PC-3 (cell line): ENCODE data around the gene AOPEP. TPM values are rescaled to one million over a fixed set of nuclear protein-coding genes. Genes with fewer than 3 reads are reported as not detected.
A peak's percentile ranks its signal among the peaks of the same experiment; 100 is the strongest.

Source experiments
- ATAC-seq: fragments of 200-7000 bp; cut with Tn5 transposase; 2 replicates; pipeline ENCODE4 v1.9.1; 2020; ENCODE audit warnings: mild to moderate bottlenecking, moderate library complexity
- BruUV-seq: library from RNA; stranded (reverse); fragments of 400-500 nt; replicated peaks from 2 replicates; lab custom pipeline; 2021; lab: Mats Ljungman, UMichigan
- CTCF ChIA-PET: fragments of 300-600 bp; sonication (Branson Sonifier 250); formaldehyde crosslinking; loops from one replicate; lab custom pipeline; 2022; ENCODE audit warnings: antibody characterized with exemption; lab: Charles Lee
- POLR2A ChIA-PET: fragments of 300-600 bp; sonication (Branson Sonifier 250); formaldehyde crosslinking; loops from one replicate; lab custom pipeline; 2022; ENCODE audit warnings: antibody characterized with exemption; ENCODE audit not compliant: unreplicated experiment; lab: Charles Lee
- DNase-seq: peaks from one replicate; pipeline ENCODE4 v3.0.0-alpha.2; 2015
- H2AFZ ChIP-seq: fragments of 300-600 bp; sonication (generic); 2 replicates; pipeline ENCODE4 v1.6.0; 2016; ENCODE audit warnings: antibody characterized with exemption, low read length
- H3F3A ChIP-seq: fragments of 300-600 bp; sonication (generic); one replicate; pipeline ENCODE4 v1.6.0; 2017; ENCODE audit warnings: antibody characterized with exemption, low read length, control low read depth, mild to moderate bottlenecking; ENCODE audit not compliant: unreplicated experiment
- H3K27ac ChIP-seq: fragments of 300-600 bp; sonication (generic); 2 replicates; pipeline ENCODE4 v1.5.1; 2016; ENCODE audit warnings: mild to moderate bottlenecking, low read length
- H3K27me3 ChIP-seq: fragments of 300-600 bp; sonication (generic); 2 replicates; pipeline ENCODE4 v1.6.1; 2016; ENCODE audit warnings: low read length, mixed read lengths
- H3K36me3 ChIP-seq: fragments of 300-600 bp; sonication (generic); 2 replicates; pipeline ENCODE4 v1.6.1; 2016; ENCODE audit warnings: low read depth, mixed run types, low read length, mixed read lengths
- H3K4me1 ChIP-seq: fragments of 300-600 bp; sonication (generic); 2 replicates; pipeline ENCODE4 v1.5.1; 2016; ENCODE audit warnings: low read length; ENCODE audit not compliant: insufficient read depth
- H3K4me2 ChIP-seq: fragments of 300-600 bp; sonication (generic); 2 replicates; pipeline ENCODE4 v1.6.0; 2016; ENCODE audit warnings: low read length
- H3K4me3 ChIP-seq: fragments of 300-600 bp; sonication (generic); 2 replicates; pipeline ENCODE4 v1.5.1; 2016; ENCODE audit warnings: mild to moderate bottlenecking, low read length, mixed read lengths
- H3K79me2 ChIP-seq: fragments of 300-600 bp; sonication (generic); 2 replicates; pipeline ENCODE4 v1.6.1; 2017; ENCODE audit warnings: low read length, mixed read lengths
- H3K9ac ChIP-seq: fragments of 300-600 bp; sonication (generic); 2 replicates; pipeline ENCODE4 v1.6.0; 2016; ENCODE audit warnings: mild to moderate bottlenecking, low read length
- H3K9me2 ChIP-seq: fragments of 300-600 bp; sonication (generic); replicated peaks from 2 replicates; pipeline ENCODE4 v1.6.1; 2016; ENCODE audit warnings: mixed run types, low read length, mixed read lengths
- H3K9me3 ChIP-seq: fragments of 300-600 bp; sonication (generic); 2 replicates; pipeline ENCODE4 v1.6.1; 2016; ENCODE audit warnings: low read length, mixed read lengths
- H4K20me1 ChIP-seq: fragments of 300-600 bp; sonication (generic); 2 replicates; pipeline ENCODE4 v1.6.1; 2016; ENCODE audit warnings: low read length, mixed read lengths
- EZH2 ChIP-seq: fragments of 300-600 bp; sonication (generic); IDR thresholded peaks from one replicate; pipeline ENCODE4 v1.6.1; 2017; ENCODE audit warnings: antibody characterized with exemption, mild to moderate bottlenecking, low read length; ENCODE audit not compliant: unreplicated experiment
- EZH2phosphoT487 ChIP-seq: fragments of 300-600 bp; sonication (generic); IDR thresholded peaks from 2 replicates; pipeline ENCODE4 v1.6.1; 2018; ENCODE audit warnings: mild to moderate bottlenecking, antibody characterized with exemption, low read length, borderline replicate concordance
- intact Hi-C: fragments of 100-400 bp; cut with micrococcal nuclease; formaldehyde crosslinking; loops from 2 replicates; pipeline ENCODE4 v1.9.0; 2023
- total RNA-seq: library from RNA; depleted of rRNA; stranded (reverse); fragments of >200 nt; gene quantifications from 2 replicates; pipeline ENCODE4 v1.2.3, GENCODE V29; 2014
- TF ChIP-seq, protein P1 (sequence below): fragments of 300-600 bp; sonication (generic); conservative IDR thresholded peaks from 2 replicates; pipeline ENCODE4 v1.5.1; 2017; ENCODE audit warnings: antibody characterized with exemption, low read depth, mild to moderate bottlenecking, low read length

Gene AOPEP
- total RNA-seq, 1 experiment from 2014 or later = 23.1 TPM

DNA sequence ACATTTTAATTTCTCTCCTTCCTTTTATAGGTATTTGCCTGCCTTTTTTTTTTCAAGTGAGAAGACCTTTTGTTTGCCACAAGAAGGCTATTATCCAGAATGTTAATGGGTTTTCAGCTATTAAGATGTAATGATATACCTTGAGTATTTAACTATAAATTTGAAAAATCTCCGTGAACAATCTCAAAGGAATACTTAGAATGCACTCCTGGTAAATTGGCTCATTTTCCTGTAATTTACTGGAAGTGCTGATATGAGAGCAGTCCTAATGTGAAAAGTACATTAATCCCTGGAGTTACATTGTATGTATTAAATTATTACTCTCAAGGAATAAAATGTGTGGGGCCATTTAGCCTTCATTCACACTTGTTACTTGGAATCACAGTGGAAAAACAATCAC lies 32.4 kb downstream of the AOPEP start:
- intact Hi-C loops = no loop called here
- no TSS peak for BruUV-seq
- ATAC-seq (no peak), DNase-seq (no peak)
- Histone ChIP-seq H3K9ac (no peak overlapping the region), H3K27me3 (no peaks in the 10 kb centered on the region), H3K9me3 (no peaks in the 10 kb centered on the region), H3K36me3 (no peaks in the 10 kb centered on the region), H3K4me3 (no peak overlapping the region), H3K4me2 (no peak overlapping the region), H3K4me1 (no peaks in the 10 kb centered on the region), H2AFZ (no peak overlapping the region), H3F3A (no peaks in the 10 kb centered on the region), H3K9me2 (no peaks in the 10 kb centered on the region), H3K79me2 (no peaks in the 10 kb centered on the region), H3K27ac (no peak overlapping the region), H4K20me1 (no peaks in the 10 kb centered on the region)
- ChIA-PET POLR2A (no interaction called here), CTCF (no interaction called here)
- TF ChIP-seq, protein P1, sequence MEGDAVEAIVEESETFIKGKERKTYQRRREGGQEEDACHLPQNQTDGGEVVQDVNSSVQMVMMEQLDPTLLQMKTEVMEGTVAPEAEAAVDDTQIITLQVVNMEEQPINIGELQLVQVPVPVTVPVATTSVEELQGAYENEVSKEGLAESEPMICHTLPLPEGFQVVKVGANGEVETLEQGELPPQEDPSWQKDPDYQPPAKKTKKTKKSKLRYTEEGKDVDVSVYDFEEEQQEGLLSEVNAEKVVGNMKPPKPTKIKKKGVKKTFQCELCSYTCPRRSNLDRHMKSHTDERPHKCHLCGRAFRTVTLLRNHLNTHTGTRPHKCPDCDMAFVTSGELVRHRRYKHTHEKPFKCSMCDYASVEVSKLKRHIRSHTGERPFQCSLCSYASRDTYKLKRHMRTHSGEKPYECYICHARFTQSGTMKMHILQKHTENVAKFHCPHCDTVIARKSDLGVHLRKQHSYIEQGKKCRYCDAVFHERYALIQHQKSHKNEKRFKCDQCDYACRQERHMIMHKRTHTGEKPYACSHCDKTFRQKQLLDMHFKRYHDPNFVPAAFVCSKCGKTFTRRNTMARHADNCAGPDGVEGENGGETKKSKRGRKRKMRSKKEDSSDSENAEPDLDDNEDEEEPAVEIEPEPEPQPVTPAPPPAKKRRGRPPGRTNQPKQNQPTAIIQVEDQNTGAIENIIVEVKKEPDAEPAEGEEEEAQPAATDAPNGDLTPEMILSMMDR = no peak
- TF ChIP-seq EZH2phosphoT487 = no peak
- TF ChIP-seq EZH2 = no peak

DNA sequence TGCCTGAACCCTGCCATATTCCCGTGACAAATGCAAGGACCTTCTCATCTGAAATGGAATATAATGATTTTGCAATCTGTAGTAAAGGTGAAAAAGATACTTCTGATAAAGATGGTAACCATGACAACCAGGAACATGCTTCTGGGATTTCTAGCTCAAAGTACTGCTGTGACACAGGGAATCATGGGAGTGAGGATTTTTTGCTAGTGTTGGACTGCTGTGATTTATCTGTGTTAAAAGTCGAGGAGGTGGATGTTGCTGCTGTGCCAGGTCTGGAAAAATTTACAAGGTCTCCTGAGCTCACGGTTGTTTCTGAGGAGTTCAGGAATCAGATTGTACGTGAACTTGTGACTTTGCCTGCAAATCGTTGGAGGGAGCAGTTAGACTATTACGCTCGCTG lies 33.5 kb downstream of the AOPEP start:
- intact Hi-C loops = no loop called here
- DNase-seq (no peak), ATAC-seq (no peak)
- Histone ChIP-seq H3K27me3 (no peaks in the 10 kb centered on the region), H3K36me3 (no peaks in the 10 kb centered on the region), H4K20me1 (no peaks in the 10 kb centered on the region), H3K79me2 (no peaks in the 10 kb centered on the region), H2AFZ (no peak overlapping the region), H3K4me1 (no peaks in the 10 kb centered on the region), H3K9me2 (no peaks in the 10 kb centered on the region), H3K4me2 (no peak overlapping the region), H3K9me3 (no peaks in the 10 kb centered on the region), H3K4me3 (no peak overlapping the region), H3F3A (no peaks in the 10 kb centered on the region), H3K9ac (no peak overlapping the region), H3K27ac (no peak overlapping the region)
- ChIA-PET CTCF (no interaction called here), POLR2A (interaction anchor here (0.5 kb wide), 1 partner anchor 10 kb away, joined by 3 read pairs; no protein-coding TSS in a partner anchor)
- TF ChIP-seq EZH2 = no peak
- TF ChIP-seq, protein P1 = no peak
- TF ChIP-seq EZH2phosphoT487 = no peak
- BruUV-seq = TSS peak; percentile 68

DNA sequence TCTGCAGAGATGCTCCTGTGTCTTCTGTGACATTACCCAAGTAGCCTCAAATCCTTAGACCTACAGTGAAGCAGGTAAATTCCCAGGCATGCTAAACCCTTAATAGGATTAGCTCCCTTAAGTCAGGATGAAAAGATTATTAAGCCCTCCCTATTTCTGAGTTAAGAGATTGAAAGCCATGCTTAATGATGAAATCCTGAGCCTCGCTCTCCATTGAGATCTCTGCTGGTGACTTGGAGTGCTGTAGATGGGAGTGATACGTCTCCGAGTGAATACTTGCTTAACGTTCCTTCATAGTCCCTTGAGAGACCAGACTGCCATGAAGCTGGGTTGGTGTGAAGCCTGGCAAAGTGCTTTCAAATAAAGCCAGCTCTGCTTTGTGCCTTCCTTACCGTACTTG lies 34.2 kb downstream of the AOPEP start:
- intact Hi-C loops = no loop called here
- BruUV-seq = no TSS peak
- ATAC-seq (no peak), DNase-seq (no peak)
- ChIA-PET POLR2A (no interaction called here), CTCF (no interaction called here)
- Histone ChIP-seq H3K36me3 (no peaks in the 10 kb centered on the region), H3K9me2 (no peaks in the 10 kb centered on the region), H3K9me3 (no peaks in the 10 kb centered on the region), H3F3A (no peaks in the 10 kb centered on the region), H2AFZ (no peak overlapping the region), H3K79me2 (no peaks in the 10 kb centered on the region), H4K20me1 (no peaks in the 10 kb centered on the region), H3K4me2 (no peak overlapping the region), H3K4me1 (no peaks in the 10 kb centered on the region), H3K27me3 (no peaks in the 10 kb centered on the region), H3K9ac (no peak overlapping the region), H3K27ac (no peak overlapping the region), H3K4me3 (no peak overlapping the region)
- no peak for TF ChIP-seq EZH2
- TF ChIP-seq, protein P1 = no peak
- no peak for TF ChIP-seq EZH2phosphoT487
